SK-N-SH (cell line): Measurements from ENCODE around the gene EXOC6.

Source experiments
- CHD2 ChIP-seq: fragments of 150-350 bp; IDR thresholded peaks from 2 replicates; pipeline ENCODE4 v1.6.1; 2018; ENCODE audit warnings: low read length; ENCODE audit not compliant: partially characterized antibody
- NRF1 ChIP-seq: IDR thresholded peaks from 2 replicates; pipeline ENCODE4 v1.6.1; 2012; ENCODE audit warnings: low read depth, mild to moderate bottlenecking, low read length
- SIN3A ChIP-seq: IDR thresholded peaks from 2 replicates; pipeline ENCODE4 v1.6.1; 2012; ENCODE audit warnings: low read depth, mild to moderate bottlenecking, low read length, moderate library complexity, borderline replicate concordance
- SMC3 ChIP-seq: IDR thresholded peaks from 2 replicates; pipeline ENCODE4 v1.6.1; 2012; ENCODE audit warnings: low read depth, low read length, improper control_type of control experiment
- TEAD4 ChIP-seq: IDR thresholded peaks from 2 replicates; pipeline ENCODE4 v1.4.0; 2012; ENCODE audit warnings: mild to moderate bottlenecking, borderline replicate concordance; ENCODE audit not compliant: insufficient read depth
- YY1 ChIP-seq: IDR thresholded peaks from 2 replicates; pipeline ENCODE4 v1.4.0; 2012; ENCODE audit warnings: low read depth, mild to moderate bottlenecking
- TF ChIP-seq, protein P1 (sequence below): fragments of 150-350 bp; IDR thresholded peaks from 2 replicates; pipeline ENCODE4 v1.6.1; 2016; ENCODE audit warnings: mild to moderate bottlenecking, low read depth, low read length
- TF ChIP-seq, protein P2 (sequence below): fragments of 200-600 bp; sonication (generic); IDR thresholded peaks from 2 replicates; pipeline ENCODE4 v1.6.1; 2017; ENCODE audit warnings: antibody characterized with exemption, mild to moderate bottlenecking, moderate library complexity
- TF ChIP-seq, protein P3 (sequence below): IDR thresholded peaks from 2 replicates; pipeline ENCODE4 v1.4.0; 2012; ENCODE audit warnings: low read depth
- TF ChIP-seq, protein P4 (sequence below): fragments of 150-350 bp; IDR thresholded peaks from 2 replicates; pipeline ENCODE4 v1.6.1; 2017; ENCODE audit warnings: antibody characterized with exemption, low read length, low read depth, borderline replicate concordance

DNA sequence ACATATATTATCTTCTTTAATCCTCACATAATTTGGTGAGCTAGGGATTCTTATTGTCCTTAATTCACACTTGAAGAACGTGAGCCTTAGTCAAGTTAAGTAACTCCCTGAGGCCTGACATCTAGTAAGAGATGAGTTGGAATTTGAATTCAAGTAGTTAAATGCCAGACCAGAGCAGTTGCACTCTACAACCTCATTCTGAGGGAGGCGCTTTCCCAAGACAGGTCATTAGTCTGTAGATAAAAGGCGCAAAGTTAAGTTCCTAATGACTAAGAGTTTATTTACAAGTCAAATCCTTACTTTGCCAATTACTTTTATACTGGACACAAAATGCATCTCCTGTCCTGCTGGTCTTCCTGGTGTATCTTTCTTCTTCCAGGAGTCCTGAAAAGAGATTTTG is 3.6 kb upstream of the EXOC6 start:
- TF ChIP-seq, protein P1, sequence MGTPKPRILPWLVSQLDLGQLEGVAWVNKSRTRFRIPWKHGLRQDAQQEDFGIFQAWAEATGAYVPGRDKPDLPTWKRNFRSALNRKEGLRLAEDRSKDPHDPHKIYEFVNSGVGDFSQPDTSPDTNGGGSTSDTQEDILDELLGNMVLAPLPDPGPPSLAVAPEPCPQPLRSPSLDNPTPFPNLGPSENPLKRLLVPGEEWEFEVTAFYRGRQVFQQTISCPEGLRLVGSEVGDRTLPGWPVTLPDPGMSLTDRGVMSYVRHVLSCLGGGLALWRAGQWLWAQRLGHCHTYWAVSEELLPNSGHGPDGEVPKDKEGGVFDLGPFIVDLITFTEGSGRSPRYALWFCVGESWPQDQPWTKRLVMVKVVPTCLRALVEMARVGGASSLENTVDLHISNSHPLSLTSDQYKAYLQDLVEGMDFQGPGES: no peak
- TF ChIP-seq, protein P2, sequence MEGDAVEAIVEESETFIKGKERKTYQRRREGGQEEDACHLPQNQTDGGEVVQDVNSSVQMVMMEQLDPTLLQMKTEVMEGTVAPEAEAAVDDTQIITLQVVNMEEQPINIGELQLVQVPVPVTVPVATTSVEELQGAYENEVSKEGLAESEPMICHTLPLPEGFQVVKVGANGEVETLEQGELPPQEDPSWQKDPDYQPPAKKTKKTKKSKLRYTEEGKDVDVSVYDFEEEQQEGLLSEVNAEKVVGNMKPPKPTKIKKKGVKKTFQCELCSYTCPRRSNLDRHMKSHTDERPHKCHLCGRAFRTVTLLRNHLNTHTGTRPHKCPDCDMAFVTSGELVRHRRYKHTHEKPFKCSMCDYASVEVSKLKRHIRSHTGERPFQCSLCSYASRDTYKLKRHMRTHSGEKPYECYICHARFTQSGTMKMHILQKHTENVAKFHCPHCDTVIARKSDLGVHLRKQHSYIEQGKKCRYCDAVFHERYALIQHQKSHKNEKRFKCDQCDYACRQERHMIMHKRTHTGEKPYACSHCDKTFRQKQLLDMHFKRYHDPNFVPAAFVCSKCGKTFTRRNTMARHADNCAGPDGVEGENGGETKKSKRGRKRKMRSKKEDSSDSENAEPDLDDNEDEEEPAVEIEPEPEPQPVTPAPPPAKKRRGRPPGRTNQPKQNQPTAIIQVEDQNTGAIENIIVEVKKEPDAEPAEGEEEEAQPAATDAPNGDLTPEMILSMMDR: no peak
- TF ChIP-seq, protein P3, sequence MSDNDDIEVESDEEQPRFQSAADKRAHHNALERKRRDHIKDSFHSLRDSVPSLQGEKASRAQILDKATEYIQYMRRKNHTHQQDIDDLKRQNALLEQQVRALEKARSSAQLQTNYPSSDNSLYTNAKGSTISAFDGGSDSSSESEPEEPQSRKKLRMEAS: no peak
- TF ChIP-seq SMC3 (no peak), NRF1 (no peak), SIN3A (no peak), YY1 (no peak), CHD2 (no peak), TEAD4 (no peak)
- TF ChIP-seq, protein P4, sequence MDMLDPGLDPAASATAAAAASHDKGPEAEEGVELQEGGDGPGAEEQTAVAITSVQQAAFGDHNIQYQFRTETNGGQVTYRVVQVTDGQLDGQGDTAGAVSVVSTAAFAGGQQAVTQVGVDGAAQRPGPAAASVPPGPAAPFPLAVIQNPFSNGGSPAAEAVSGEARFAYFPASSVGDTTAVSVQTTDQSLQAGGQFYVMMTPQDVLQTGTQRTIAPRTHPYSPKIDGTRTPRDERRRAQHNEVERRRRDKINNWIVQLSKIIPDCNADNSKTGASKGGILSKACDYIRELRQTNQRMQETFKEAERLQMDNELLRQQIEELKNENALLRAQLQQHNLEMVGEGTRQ: no peak
